Vagina (tissue), 2 donors: ENCODE results near the gene CSPG4. TPM values are rescaled to one million over a fixed set of nuclear protein-coding genes. Genes with fewer than 3 reads are reported as not detected.
"Not testable (repeated sequence)": the region's sequence is repeated elsewhere in the genome, so short reads cannot be mapped to it uniquely, and the experiment has no call there.

Experiments
- DNase-seq, 2 donors: peaks; one replicate each; pipeline ENCODE4 v3.0.0-alpha.2; 2017; ENCODE audit errors: extremely low spot score in 2 of 2
- H3K27ac ChIP-seq: fragments of 200-600 bp; sonication (generic); one replicate; pipeline ENCODE4 v1.5.1; 2019
- H3K27me3 ChIP-seq: fragments of 200-600 bp; sonication (generic); one replicate; pipeline ENCODE4 v1.5.1; 2019
- H3K36me3 ChIP-seq, 2 donors: fragments of 200-600 bp; sonication (generic); one replicate each; pipeline ENCODE4 v1.5.1; 2017 to 2019
- H3K4me1 ChIP-seq: fragments of 200-600 bp; sonication (generic); one replicate; pipeline ENCODE4 v1.5.1; 2019
- H3K4me3 ChIP-seq, 2 donors: fragments of 200-600 bp; sonication (generic); 1 replicate in 1 of 2; 2 replicates in 1 of 2; pipeline ENCODE4 v1.5.1; 2016 to 2019
- H3K9me3 ChIP-seq: fragments of 200-600 bp; sonication (generic); one replicate; pipeline ENCODE4 v1.5.1; 2019
- CTCF ChIP-seq, 3 experiments: fragments of 450-650 bp in 2 of 3; fragments of 200-600 bp in 1 of 3; sonication (generic) in 1 of 3; IDR thresholded peaks; one replicate each; pipeline ENCODE4 v1.5.1; 2017 to 2019; ENCODE audit warnings: antibody characterized with exemption in 3 of 3, mild to moderate bottlenecking in 2 of 3, moderate library complexity in 2 of 3
- POLR2A ChIP-seq, 2 donors: fragments of 450-650 bp; IDR thresholded peaks; one replicate each; pipeline ENCODE4 v1.6.1; 2017; ENCODE audit warnings: antibody characterized with exemption in 2 of 2, mild to moderate bottlenecking in 2 of 2, moderate library complexity in 2 of 2
- POLR2AphosphoS5 ChIP-seq, 2 donors: sonication (generic); formaldehyde crosslinking; IDR thresholded peaks; one replicate each; pipeline ENCODE4 v1.9.0; 2017; ENCODE audit warnings: antibody characterized with exemption in 2 of 2, mild to moderate bottlenecking in 2 of 2, low read depth in 1 of 2; ENCODE audit not compliant: insufficient read depth in 1 of 2
- intact Hi-C: fragments of 100-400 bp; cut with DNase I; formaldehyde crosslinking; loops from one replicate; pipeline ENCODE4 v1.15.1; 2023
- total RNA-seq: library from RNA; depleted of rRNA; stranded (reverse); fragments of >200 nt; gene quantifications from one replicate; pipeline ENCODE4 v1.2.3, GENCODE V29; 2016

The CSPG4 gene
- total RNA-seq, 1 donor from 2014 or later, result 23.1 TPM

- peak overlapping the region; percentile 83 to 94 for H3K4me3 ChIP-seq
- no peaks in the 10 kb centered on the region for H3K36me3 ChIP-seq
- no peaks in the 10 kb centered on the region for H3K9me3 ChIP-seq
- TF ChIP-seq POLR2A (IDR thresholded peaks at IDR 0.05), result no peak
- TF ChIP-seq POLR2AphosphoS5 (IDR thresholded peaks at IDR 0.05; ENCODE audit: insufficient read depth in 1 of 2, low read depth in 1 of 2), result no peak
- no peak for TF ChIP-seq CTCF (IDR thresholded peaks at IDR 0.05)
- intact Hi-C loops, result loop anchor here (5.0 kb wide), 2 partner anchors 38 to 272 kb away; partner anchors contain the start of gene MAN2C1
- DNase-seq, result peak in 1 of 2 donors; percentile 90
- peak overlapping the region; percentile 89 for H3K27ac ChIP-seq
- H3K27me3 ChIP-seq, result no peaks in the 10 kb centered on the region
- H3K4me1 ChIP-seq, result peaks cover 43% of the 10 kb centered on the region
Measured at GRCh38 chr15:75639191-75639708, 73.4 kb downstream of the CSPG4 start.

- H3K9me3 ChIP-seq, result no peaks in the 10 kb centered on the region
- no peaks in the 10 kb centered on the region for H3K27me3 ChIP-seq
- DNase-seq, result no peak
- no peaks in the 10 kb centered on the region for H3K36me3 ChIP-seq
- H3K27ac ChIP-seq, result peak overlapping the region; percentile 89
- intact Hi-C loops, result loop anchor here (5.0 kb wide), 2 partner anchors 40 to 270 kb away; partner anchors contain the start of gene MAN2C1
- peaks cover 43% of the 10 kb centered on the region for H3K4me1 ChIP-seq
- TF ChIP-seq POLR2A (IDR thresholded peaks at IDR 0.05), result no peak
- no peak for TF ChIP-seq CTCF (IDR thresholded peaks at IDR 0.05)
- TF ChIP-seq POLR2AphosphoS5 (IDR thresholded peaks at IDR 0.05; ENCODE audit: insufficient read depth in 1 of 2, low read depth in 1 of 2), result no peak
- H3K4me3 ChIP-seq, result no peak overlapping the region
Measured at GRCh38 chr15:75637245-75638009, 75.2 kb downstream of the CSPG4 start.

GRCh38 chr15:75636026-75636425 is 76.6 kb downstream of the CSPG4 start:
- DNase-seq, result no peak
- Histone ChIP-seq H3K4me3 (no peak overlapping the region), H3K4me1 (peaks cover 39% of the 10 kb centered on the region), H3K36me3 (no peaks in the 10 kb centered on the region), H3K9me3 (no peaks in the 10 kb centered on the region), H3K27me3 (no peaks in the 10 kb centered on the region), H3K27ac (no peak overlapping the region)
- no peak for TF ChIP-seq POLR2A (IDR thresholded peaks at IDR 0.05)
- no peak for TF ChIP-seq POLR2AphosphoS5 (IDR thresholded peaks at IDR 0.05; ENCODE audit: insufficient read depth in 1 of 2, low read depth in 1 of 2)
- no peak for TF ChIP-seq CTCF (IDR thresholded peaks at IDR 0.05)
- intact Hi-C loops, result loop anchor here (5.0 kb wide), 2 partner anchors 41 to 269 kb away; partner anchors contain the start of gene MAN2C1

GRCh38 chr15:75633922-75634321 is 78.7 kb downstream of the CSPG4 start:
- H3K36me3 ChIP-seq, H3K9me3 ChIP-seq, intact Hi-C loops, H3K4me3 ChIP-seq, H3K27ac ChIP-seq, H3K27me3 ChIP-seq, DNase-seq: not testable (repeated sequence)
- H3K4me1 ChIP-seq, result peaks cover 29% of the 10 kb centered on the region

GRCh38 chr15:75631935-75632334 is 80.7 kb downstream of the CSPG4 start:
- no peak overlapping the region for H3K27ac ChIP-seq
- H3K4me3 ChIP-seq, result no peak overlapping the region
- intact Hi-C loops, result no loop called here
- no peak for DNase-seq
- no peaks in the 10 kb centered on the region for H3K36me3 ChIP-seq
- H3K27me3 ChIP-seq, result no peaks in the 10 kb centered on the region
- H3K9me3 ChIP-seq, result no peaks in the 10 kb centered on the region
- TF ChIP-seq CTCF (IDR thresholded peaks at IDR 0.05), result no peak
- no peak for TF ChIP-seq POLR2AphosphoS5 (IDR thresholded peaks at IDR 0.05; ENCODE audit: insufficient read depth in 1 of 2, low read depth in 1 of 2)
- no peak for TF ChIP-seq POLR2A (IDR thresholded peaks at IDR 0.05)
- H3K4me1 ChIP-seq, result peaks cover 9% of the 10 kb centered on the region
